ENCODE measurements around the gene SYTL2.

The SYTL2 gene

GRCh38 chr11:85725510-85726258 is 85.3 kb downstream of the SYTL2 start:
- H3K4ac ChIP-seq (ENCODE audit: low read depth, low read length) = peak overlapping the region; percentile 79
- H3K18ac ChIP-seq (ENCODE audit: low read length) = peak overlapping the region; percentile 92
- no CpG with 5 or more reads among the region's 3 CpGs for WGBS (ENCODE audit: extremely low coverage, insufficient coverage, low lambda C conversion rate)
- no peak overlapping the region for H3K4me3 ChIP-seq (ENCODE audit: low read length)
- no peak overlapping the region for H4K5ac ChIP-seq (ENCODE audit: low read length)
- H2BK15ac ChIP-seq (replicated peaks; ENCODE audit: low read depth) = peak overlapping the region; percentile 74
- H3K56ac ChIP-seq (ENCODE audit: low read length) = no peak overlapping the region
- H2AK5ac ChIP-seq (ENCODE audit: low read length) = no peak overlapping the region
- DNase-seq = peak; percentile 84
- no peak overlapping the region for H3K23ac ChIP-seq (ENCODE audit: low read length)
- no peaks in the 10 kb centered on the region for H3K4me1 ChIP-seq (ENCODE audit: control insufficient read depth, low read depth, low read length)
- no peaks in the 10 kb centered on the region for H3K36me3 ChIP-seq (ENCODE audit: control insufficient read depth, insufficient read depth, low read length)
- H3K4me2 ChIP-seq (ENCODE audit: low read length) = no peak overlapping the region
- no peak overlapping the region for H4K8ac ChIP-seq (ENCODE audit: low read depth, low read length)
- no peak overlapping the region for H3K27ac ChIP-seq (ENCODE audit: low read depth, low read length)
- H3K79me1 ChIP-seq (ENCODE audit: low read length) = no peaks in the 10 kb centered on the region
- H3K9ac ChIP-seq (ENCODE audit: low read length) = no peak overlapping the region
- no peaks in the 10 kb centered on the region for H3K27me3 ChIP-seq (ENCODE audit: insufficient read depth, low read length, poor library complexity)
- no peaks in the 10 kb centered on the region for H3K79me2 ChIP-seq (ENCODE audit: control insufficient read depth, insufficient read depth, low read length)
- H2BK5ac ChIP-seq (ENCODE audit: low read length) = no peak overlapping the region
- H2BK120ac ChIP-seq (ENCODE audit: low read depth, low read length) = peak overlapping the region; percentile 85

GRCh38 chr11:85724748-85725465 is 86.0 kb downstream of the SYTL2 start:
- Histone ChIP-seq H3K27ac (ENCODE audit: low read depth, low read length) (no peak overlapping the region), H2BK15ac (replicated peaks; ENCODE audit: low read depth) (peak overlapping the region; percentile 88), H4K8ac (ENCODE audit: low read depth, low read length) (no peak overlapping the region), H3K56ac (ENCODE audit: low read length) (no peak overlapping the region), H3K79me1 (ENCODE audit: low read length) (no peaks in the 10 kb centered on the region), H3K4ac (ENCODE audit: low read depth, low read length) (peak overlapping the region; percentile 79), H3K4me2 (ENCODE audit: low read length) (no peak overlapping the region), H4K5ac (ENCODE audit: low read length) (no peak overlapping the region), H3K18ac (ENCODE audit: low read length) (peak overlapping the region; percentile 92), H2BK120ac (ENCODE audit: low read depth, low read length) (peak overlapping the region; percentile 93), H3K9ac (ENCODE audit: low read length) (no peak overlapping the region), H3K4me1 (ENCODE audit: control insufficient read depth, low read depth, low read length) (no peaks in the 10 kb centered on the region), H3K27me3 (ENCODE audit: insufficient read depth, low read length, poor library complexity) (no peaks in the 10 kb centered on the region), H2BK5ac (ENCODE audit: low read length) (no peak overlapping the region), H3K36me3 (ENCODE audit: control insufficient read depth, insufficient read depth, low read length) (no peaks in the 10 kb centered on the region), H2AK5ac (ENCODE audit: low read length) (no peak overlapping the region), H3K4me3 (ENCODE audit: low read length) (no peak overlapping the region), H3K23ac (ENCODE audit: low read length) (no peak overlapping the region), H3K79me2 (ENCODE audit: control insufficient read depth, insufficient read depth, low read length) (no peaks in the 10 kb centered on the region)
- no peak for DNase-seq
- no CpG with 5 or more reads among the region's 6 CpGs for WGBS (ENCODE audit: extremely low coverage, insufficient coverage, low lambda C conversion rate)

GRCh38 chr11:85723088-85723487 is 87.9 kb downstream of the SYTL2 start:
- no peak overlapping the region for H3K4ac ChIP-seq (ENCODE audit: low read depth, low read length)
- no peaks in the 10 kb centered on the region for H3K27me3 ChIP-seq (ENCODE audit: insufficient read depth, low read length, poor library complexity)
- H3K4me3 ChIP-seq (ENCODE audit: low read length) = no peak overlapping the region
- no peak overlapping the region for H2BK5ac ChIP-seq (ENCODE audit: low read length)
- DNase-seq = no peak
- H2BK120ac ChIP-seq (ENCODE audit: low read depth, low read length) = no peak overlapping the region
- no peak overlapping the region for H3K18ac ChIP-seq (ENCODE audit: low read length)
- H3K79me2 ChIP-seq (ENCODE audit: control insufficient read depth, insufficient read depth, low read length) = no peaks in the 10 kb centered on the region
- H3K9ac ChIP-seq (ENCODE audit: low read length) = no peak overlapping the region
- H3K27ac ChIP-seq (ENCODE audit: low read depth, low read length) = no peak overlapping the region
- no peaks in the 10 kb centered on the region for H3K79me1 ChIP-seq (ENCODE audit: low read length)
- no peak overlapping the region for H4K8ac ChIP-seq (ENCODE audit: low read depth, low read length)
- no peak overlapping the region for H2AK5ac ChIP-seq (ENCODE audit: low read length)
- H3K36me3 ChIP-seq (ENCODE audit: control insufficient read depth, insufficient read depth, low read length) = no peaks in the 10 kb centered on the region
- no peak overlapping the region for H3K56ac ChIP-seq (ENCODE audit: low read length)
- H4K5ac ChIP-seq (ENCODE audit: low read length) = no peak overlapping the region
- H3K23ac ChIP-seq (ENCODE audit: low read length) = no peak overlapping the region
- no peak overlapping the region for H2BK15ac ChIP-seq (replicated peaks; ENCODE audit: low read depth)
- H3K4me1 ChIP-seq (ENCODE audit: control insufficient read depth, low read depth, low read length) = no peaks in the 10 kb centered on the region
- no peak overlapping the region for H3K4me2 ChIP-seq (ENCODE audit: low read length)
- WGBS (ENCODE audit: extremely low coverage, insufficient coverage, low lambda C conversion rate) = no CpG with 5 or more reads among the region's 5 CpGs

GRCh38 chr11:85721191-85721590 is 89.8 kb downstream of the SYTL2 start:
- DNase-seq = no peak
- Histone ChIP-seq H2AK5ac (ENCODE audit: low read length) (no peak overlapping the region), H3K23ac (ENCODE audit: low read length) (no peak overlapping the region), H4K5ac (ENCODE audit: low read length) (no peak overlapping the region), H3K9ac (ENCODE audit: low read length) (no peak overlapping the region), H2BK15ac (replicated peaks; ENCODE audit: low read depth) (no peak overlapping the region), H2BK120ac (ENCODE audit: low read depth, low read length) (no peak overlapping the region), H3K18ac (ENCODE audit: low read length) (no peak overlapping the region), H3K79me2 (ENCODE audit: control insufficient read depth, insufficient read depth, low read length) (no peaks in the 10 kb centered on the region), H3K4me3 (ENCODE audit: low read length) (no peak overlapping the region), H3K4ac (ENCODE audit: low read depth, low read length) (no peak overlapping the region), H3K79me1 (ENCODE audit: low read length) (no peaks in the 10 kb centered on the region), H3K36me3 (ENCODE audit: control insufficient read depth, insufficient read depth, low read length) (no peaks in the 10 kb centered on the region), H3K4me2 (ENCODE audit: low read length) (no peak overlapping the region), H3K56ac (ENCODE audit: low read length) (no peak overlapping the region), H3K27ac (ENCODE audit: low read depth, low read length) (no peak overlapping the region), H3K27me3 (ENCODE audit: insufficient read depth, low read length, poor library complexity) (no peaks in the 10 kb centered on the region), H3K4me1 (ENCODE audit: control insufficient read depth, low read depth, low read length) (no peaks in the 10 kb centered on the region), H4K8ac (ENCODE audit: low read depth, low read length) (no peak overlapping the region), H2BK5ac (ENCODE audit: low read length) (no peak overlapping the region)
- no CpG with 5 or more reads among the region's 3 CpGs for WGBS (ENCODE audit: extremely low coverage, insufficient coverage, low lambda C conversion rate)

GRCh38 chr11:85718991-85719807 is 91.7 kb downstream of the SYTL2 start:
- Histone ChIP-seq H3K4ac (ENCODE audit: low read depth, low read length) (peak overlapping the region; percentile 25), H3K4me1 (ENCODE audit: control insufficient read depth, low read depth, low read length) (no peaks in the 10 kb centered on the region), H3K27ac (ENCODE audit: low read depth, low read length) (peak overlapping the region; percentile 40), H3K36me3 (ENCODE audit: control insufficient read depth, insufficient read depth, low read length) (no peaks in the 10 kb centered on the region), H2BK120ac (ENCODE audit: low read depth, low read length) (no peak overlapping the region), H3K4me3 (ENCODE audit: low read length) (no peak overlapping the region), H3K18ac (ENCODE audit: low read length) (peak overlapping the region; percentile 43), H3K4me2 (ENCODE audit: low read length) (no peak overlapping the region), H3K79me2 (ENCODE audit: control insufficient read depth, insufficient read depth, low read length) (no peaks in the 10 kb centered on the region), H3K9ac (ENCODE audit: low read length) (no peak overlapping the region), H3K27me3 (ENCODE audit: insufficient read depth, low read length, poor library complexity) (no peaks in the 10 kb centered on the region), H4K5ac (ENCODE audit: low read length) (no peak overlapping the region), H3K79me1 (ENCODE audit: low read length) (no peaks in the 10 kb centered on the region), H2BK5ac (ENCODE audit: low read length) (no peak overlapping the region), H2AK5ac (ENCODE audit: low read length) (no peak overlapping the region), H3K56ac (ENCODE audit: low read length) (peak overlapping the region; percentile 50), H2BK15ac (replicated peaks; ENCODE audit: low read depth) (no peak overlapping the region), H4K8ac (ENCODE audit: low read depth, low read length) (no peak overlapping the region), H3K23ac (ENCODE audit: low read length) (no peak overlapping the region)
- no CpG with 5 or more reads among the region's 10 CpGs for WGBS (ENCODE audit: extremely low coverage, insufficient coverage, low lambda C conversion rate)
- DNase-seq = peak; percentile 97

Measured in mesendoderm (in vitro differentiated cells).